H1 (cell line): ENCODE data around the gene PARP16. TPM values are rescaled to one million over a fixed set of nuclear protein-coding genes. Genes with fewer than 3 reads are reported as not detected.

Experiments used
- ASH2L ChIP-seq: fragments of 200-600, 300-600 bp; sonication (generic); IDR thresholded peaks from one replicate; pipeline ENCODE4 v1.7.1; 2017; ENCODE audit warnings: low read length
- polyA plus RNA-seq, 7 experiments: library from polyadenylated mRNA; depleted of rRNA in 3 of 7; stranded (reverse) in 5 of 7; unstranded in 2 of 7; fragments of >200 nt in 5 of 7; fragments of 200-250 nt in 2 of 7; gene quantifications; 1 replicate in 5 of 7; 2 replicates in 1 of 7; 4 replicates in 1 of 7; pipeline versions ENCODE4 v1.2.1 to v1.2.3, GENCODE V29; 2011 to 2013; ENCODE audit warnings: missing spikeins in 2 of 7, mixed read lengths in 2 of 7
- total RNA-seq: library from RNA; stranded (reverse); fragmentation: NEBNext Ultra II Directional; extraction: Animal tissue kit (Norgen Biotek cat#: 25700); gene quantifications from 2 replicates; pipeline ENCODE4 v1.2.1, GENCODE V29; 2021

PARP16 gene
- total and polyA plus RNA-seq, 2 of the 8 experiments (the other 6 are each of a cell fraction or from before 2014, with no cell fraction given), result 3.7 to 5.0 TPM

- no peak for TF ChIP-seq ASH2L
- TF ChIP-seq, all 59 proteins: peak for 0
Measured at GRCh38 chr15:65213241-65213640, 73.4 kb downstream of the PARP16 start (continued).
